A549 (cell line): Measurements from ENCODE around the gene PIP4K2A.

ENCODE experiments used
- HOXA7 ChIP-seq: fragments of 250-450 bp; sonication (Bioruptor Pico); IDR thresholded peaks from 2 replicates; pipeline ENCODE4 v1.5.0; 2020; ENCODE audit warnings: mild to moderate bottlenecking, moderate library complexity
- JUNB ChIP-seq: fragments of >200 bp; sonication (Bioruptor Twin); formaldehyde crosslinking; IDR thresholded peaks from 2 replicates; pipeline ENCODE4 v1.6.1; 2016
- KDM5A ChIP-seq: fragments of 200-600 bp; sonication (generic); IDR thresholded peaks from 2 replicates; pipeline ENCODE4 v1.6.1; 2016; ENCODE audit warnings: antibody characterized with exemption, mild to moderate bottlenecking
- NFE2L2 ChIP-seq: fragments of 150-350 bp; conservative IDR thresholded peaks from 2 replicates; pipeline ENCODE4 v1.6.1; 2014; ENCODE audit warnings: low read length
- TF ChIP-seq, protein P1 (sequence below): fragments of 450-650 bp; IDR thresholded peaks from 2 replicates; pipeline ENCODE4 v1.6.1; 2014; ENCODE audit warnings: antibody characterized with exemption

DNA sequence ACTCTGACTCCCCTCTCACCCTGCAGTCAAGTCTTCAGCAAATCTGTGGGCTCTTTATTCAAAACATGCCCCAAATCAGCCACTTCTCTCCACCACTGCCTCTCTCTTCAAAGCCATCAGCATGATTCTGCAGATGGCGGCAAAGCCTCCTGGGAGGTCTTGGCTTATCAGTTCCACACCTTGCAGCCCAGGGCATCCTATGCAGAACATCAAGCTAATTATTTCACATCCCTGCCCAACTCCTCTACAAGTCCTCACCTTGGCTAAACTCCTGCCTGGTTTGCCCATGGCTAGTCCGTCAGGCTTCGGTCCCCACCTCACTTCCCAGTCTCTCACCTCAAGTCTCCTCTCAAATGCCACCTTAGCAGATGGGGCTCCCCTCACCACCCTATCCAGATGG lies 70.2 kb downstream of the PIP4K2A start:
- TF ChIP-seq HOXA7 (CRISPR knock-in tag): no peak
- no peak for TF ChIP-seq JUNB
- TF ChIP-seq NFE2L2: no peak
- TF ChIP-seq KDM5A: no peak
- TF ChIP-seq, protein P1, sequence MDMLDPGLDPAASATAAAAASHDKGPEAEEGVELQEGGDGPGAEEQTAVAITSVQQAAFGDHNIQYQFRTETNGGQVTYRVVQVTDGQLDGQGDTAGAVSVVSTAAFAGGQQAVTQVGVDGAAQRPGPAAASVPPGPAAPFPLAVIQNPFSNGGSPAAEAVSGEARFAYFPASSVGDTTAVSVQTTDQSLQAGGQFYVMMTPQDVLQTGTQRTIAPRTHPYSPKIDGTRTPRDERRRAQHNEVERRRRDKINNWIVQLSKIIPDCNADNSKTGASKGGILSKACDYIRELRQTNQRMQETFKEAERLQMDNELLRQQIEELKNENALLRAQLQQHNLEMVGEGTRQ: no peak
